ENCODE data around the gene PALM. TPM values are rescaled to one million over a fixed set of nuclear protein-coding genes. Genes with fewer than 3 reads are reported as not detected.

Gene PALM
- total RNA-seq, 1 donor from 2014 or later = not detected

DNA sequence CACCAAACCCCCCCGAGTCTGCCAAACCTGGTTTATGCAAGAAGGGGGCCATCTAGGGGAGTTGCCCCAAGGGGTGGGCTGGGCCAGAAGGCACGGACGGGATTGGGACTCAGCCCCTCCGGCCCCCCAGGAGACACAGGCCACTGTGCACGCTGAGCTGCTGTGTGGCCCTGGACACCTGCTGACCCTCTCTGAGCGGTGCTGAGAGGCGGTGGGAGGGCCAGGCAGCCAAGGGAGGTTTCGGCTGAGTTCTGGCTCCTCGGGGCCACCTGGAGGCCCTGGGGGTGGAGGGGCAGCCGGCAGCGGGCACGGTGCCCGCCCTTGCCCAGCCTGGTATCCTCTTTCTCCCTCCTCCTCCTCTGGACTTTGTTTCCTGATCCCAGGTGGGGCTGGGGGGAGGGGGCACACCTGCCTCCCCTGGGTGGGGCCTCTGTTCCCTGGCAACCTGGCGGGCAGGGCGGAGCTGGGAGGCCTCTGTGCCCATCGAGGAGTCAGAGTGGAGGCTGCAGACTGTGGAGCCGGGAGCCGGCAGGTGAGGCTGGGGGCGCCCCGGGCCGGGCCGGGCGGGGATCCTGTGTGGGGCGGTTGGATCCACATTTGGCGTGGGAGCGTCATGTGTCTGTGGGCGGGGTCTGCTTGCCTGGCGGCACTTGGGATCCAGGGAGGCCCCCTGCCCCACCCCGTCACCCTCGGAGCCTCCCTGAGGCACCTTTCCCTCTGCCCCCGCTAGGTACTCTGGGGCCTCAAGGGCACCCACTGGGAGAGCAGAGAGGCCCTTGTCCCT is 42.1 kb downstream of the PALM start, which contains the start of gene MISP:
MISP (plus strand) TSS at position 473 of the 784 bp plus-strand sequence. CDS start 5,835 bp downstream, outside the sequence.
- intact Hi-C loops (cut with micrococcal nuclease) = no loop called here

DNA sequence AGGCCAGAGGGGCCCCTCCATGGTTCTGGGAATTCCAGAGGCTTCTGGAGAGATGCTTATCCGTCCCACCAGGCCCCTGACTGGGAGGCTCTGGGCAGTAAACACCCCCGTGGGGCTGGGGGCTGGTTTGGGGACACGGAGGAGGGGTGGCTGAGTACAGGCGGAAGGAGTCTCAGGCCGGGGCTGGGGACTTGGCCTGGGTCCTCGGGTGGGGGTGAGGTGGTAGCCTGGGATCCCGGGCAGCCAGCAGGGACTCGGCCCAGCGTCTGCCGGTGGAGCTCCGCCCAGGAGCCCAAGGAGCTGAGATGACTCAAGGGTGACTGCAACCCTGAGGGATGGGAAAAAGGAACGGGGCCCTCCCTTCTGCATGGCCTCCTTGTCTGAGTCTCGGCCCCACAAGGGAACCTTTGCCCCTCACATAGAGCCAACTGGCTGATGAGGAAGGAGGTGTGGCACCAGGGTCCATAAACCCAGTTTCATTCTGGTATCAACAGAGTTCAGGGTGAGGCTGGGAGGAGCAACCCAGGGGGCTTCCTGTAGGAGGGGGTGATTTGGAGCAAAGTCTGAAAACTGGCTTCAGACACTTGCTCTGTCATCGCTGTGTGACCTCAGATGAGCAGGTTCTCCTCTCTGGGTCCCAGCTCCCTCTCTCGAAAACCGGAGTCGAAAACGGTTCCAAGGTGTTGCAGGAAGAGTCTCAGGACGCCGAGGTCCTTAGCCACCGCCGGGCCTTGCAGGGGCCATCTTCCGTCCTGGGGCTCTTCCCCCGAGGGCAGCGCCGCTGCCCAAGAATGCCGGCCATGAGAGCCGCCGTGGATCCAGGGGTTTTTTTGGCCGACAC is 43.0 kb downstream of the PALM start:
- intact Hi-C loops (cut with micrococcal nuclease) = no loop called here

DNA sequence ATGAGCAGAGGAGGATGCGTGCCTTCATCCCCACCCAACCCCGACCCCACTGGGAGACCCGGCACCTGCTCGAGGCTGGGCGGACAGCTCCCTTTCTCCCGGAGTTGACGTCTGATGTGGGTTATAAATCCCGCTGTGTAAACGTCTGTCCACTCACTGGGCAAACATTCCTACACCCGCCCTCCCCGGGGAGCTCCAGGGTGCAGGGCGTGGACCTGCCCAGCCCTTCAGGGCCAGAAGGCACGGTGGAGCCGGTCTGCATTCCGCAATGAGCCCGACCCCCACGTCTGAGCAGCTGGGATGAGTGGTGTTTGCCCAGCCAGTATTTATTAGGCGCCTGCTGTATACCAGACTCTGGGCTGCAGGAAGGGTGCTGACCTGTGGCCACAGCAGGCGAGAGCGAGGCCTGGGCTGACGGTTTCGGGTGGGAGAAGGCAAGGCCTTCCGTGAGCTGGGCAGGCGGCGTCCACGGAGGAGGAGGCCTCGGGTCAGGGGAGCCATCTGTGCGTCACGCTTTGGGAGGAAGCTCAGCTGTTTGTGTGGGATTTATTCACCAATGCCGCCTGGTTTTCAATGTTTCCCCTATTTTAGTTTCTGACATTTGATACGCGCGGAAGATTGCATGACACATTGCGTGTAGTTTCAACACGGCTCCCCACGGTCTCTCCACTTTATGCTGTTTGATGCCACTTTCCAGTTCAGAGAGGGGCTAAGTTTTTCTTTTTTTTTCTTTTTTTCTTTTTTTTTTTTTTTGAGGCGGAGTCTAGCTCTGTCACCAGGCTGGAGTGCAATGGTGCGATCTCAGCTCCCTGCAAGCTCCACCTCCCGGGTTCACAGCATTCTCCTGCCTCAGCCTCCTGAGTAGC is 44.1 kb downstream of the PALM start:
- intact Hi-C loops (cut with micrococcal nuclease) = no loop called here

DNA sequence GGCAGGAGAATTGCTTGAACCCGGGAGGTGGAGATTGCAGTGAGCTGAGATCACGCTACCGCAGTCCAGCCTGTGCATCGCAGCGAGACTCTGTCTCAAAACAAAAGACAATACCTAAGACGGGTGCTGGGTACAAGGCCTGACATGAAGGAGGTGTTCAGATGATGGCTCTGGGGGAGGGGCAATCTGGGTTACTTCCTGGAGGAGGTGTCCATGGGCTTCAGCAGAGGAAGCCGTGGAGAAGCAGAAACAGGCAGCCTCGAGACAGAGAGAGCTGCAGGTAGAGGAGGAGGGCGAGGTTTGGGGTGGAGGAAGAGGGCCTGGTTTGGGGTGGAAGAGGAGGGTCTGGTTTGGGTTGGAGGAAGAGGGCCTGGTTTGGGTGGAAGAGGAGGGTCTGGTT is 45.8 kb downstream of the PALM start:
- intact Hi-C loops (cut with micrococcal nuclease) = no loop called here

DNA sequence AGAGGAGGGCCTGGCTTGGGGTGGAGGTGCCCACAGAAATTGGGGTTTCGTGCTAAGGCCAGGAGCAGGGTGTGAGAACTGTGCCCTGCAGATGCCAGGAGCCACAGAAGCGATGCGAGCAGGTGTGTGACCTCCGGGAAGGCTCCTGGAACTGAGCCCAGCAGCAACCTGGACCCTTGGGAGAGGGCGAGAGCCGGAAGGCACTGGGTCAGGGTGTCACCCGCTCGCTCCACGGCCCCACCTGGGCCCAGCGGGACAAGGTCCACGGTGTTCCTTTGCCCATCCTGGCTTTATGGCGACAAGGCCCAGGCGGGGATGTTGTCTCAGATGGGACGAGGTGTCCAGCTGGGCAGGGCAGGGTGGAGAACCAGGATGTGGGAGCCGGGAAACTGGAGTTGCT is 46.3 kb downstream of the PALM start:
- intact Hi-C loops (cut with micrococcal nuclease) = no loop called here

DNA sequence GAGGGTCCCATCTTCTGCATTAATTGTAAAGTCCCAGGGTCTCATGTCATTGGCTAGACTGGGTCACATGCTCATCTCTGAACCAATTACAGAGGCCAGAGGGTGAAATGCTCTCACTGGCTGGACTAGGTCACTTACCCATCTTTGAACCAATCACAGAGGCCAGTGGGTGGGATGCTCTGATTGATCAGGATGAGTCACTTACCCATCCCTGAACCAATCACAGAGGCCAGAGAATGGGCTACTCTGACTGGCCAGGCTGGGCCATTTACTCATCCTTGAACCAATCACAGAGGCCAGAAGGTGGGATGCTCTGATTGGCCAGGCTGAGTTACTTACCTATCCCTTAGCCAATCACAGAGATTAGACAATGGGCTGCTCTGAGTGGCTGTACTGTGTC is 47.5 kb downstream of the PALM start:
- intact Hi-C loops (cut with micrococcal nuclease) = no loop called here

DNA sequence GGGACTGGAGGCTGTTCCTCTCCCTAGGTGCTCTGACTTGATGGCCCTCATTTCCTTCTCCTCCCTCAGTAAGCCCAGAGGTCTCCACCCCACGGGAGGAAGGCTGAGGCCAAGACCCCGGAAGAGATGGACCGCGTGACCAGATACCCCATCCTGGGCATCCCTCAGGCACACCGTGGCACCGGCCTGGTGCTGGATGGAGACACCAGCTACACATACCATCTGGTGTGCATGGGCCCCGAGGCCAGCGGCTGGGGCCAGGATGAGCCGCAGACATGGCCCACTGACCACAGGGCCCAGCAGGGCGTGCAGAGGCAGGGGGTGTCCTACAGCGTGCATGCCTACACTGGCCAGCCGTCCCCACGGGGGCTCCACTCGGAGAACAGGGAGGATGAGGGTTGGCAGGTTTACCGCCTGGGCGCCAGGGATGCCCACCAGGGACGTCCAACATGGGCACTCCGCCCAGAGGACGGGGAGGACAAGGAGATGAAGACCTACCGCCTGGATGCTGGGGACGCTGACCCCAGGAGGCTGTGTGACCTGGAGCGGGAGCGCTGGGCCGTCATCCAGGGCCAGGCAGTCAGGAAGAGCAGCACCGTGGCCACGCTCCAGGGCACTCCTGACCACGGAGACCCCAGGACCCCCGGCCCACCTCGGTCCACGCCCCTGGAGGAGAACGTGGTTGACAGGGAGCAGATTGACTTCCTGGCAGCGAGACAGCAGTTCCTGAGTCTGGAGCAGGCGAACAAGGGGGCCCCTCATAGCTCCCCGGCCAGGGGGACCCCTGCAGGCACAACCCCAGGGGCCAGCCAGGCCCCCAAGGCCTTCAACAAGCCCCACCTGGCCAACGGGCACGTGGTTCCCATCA is 48.3 kb downstream of the PALM start:
- intact Hi-C loops (cut with micrococcal nuclease) = no loop called here

DNA sequence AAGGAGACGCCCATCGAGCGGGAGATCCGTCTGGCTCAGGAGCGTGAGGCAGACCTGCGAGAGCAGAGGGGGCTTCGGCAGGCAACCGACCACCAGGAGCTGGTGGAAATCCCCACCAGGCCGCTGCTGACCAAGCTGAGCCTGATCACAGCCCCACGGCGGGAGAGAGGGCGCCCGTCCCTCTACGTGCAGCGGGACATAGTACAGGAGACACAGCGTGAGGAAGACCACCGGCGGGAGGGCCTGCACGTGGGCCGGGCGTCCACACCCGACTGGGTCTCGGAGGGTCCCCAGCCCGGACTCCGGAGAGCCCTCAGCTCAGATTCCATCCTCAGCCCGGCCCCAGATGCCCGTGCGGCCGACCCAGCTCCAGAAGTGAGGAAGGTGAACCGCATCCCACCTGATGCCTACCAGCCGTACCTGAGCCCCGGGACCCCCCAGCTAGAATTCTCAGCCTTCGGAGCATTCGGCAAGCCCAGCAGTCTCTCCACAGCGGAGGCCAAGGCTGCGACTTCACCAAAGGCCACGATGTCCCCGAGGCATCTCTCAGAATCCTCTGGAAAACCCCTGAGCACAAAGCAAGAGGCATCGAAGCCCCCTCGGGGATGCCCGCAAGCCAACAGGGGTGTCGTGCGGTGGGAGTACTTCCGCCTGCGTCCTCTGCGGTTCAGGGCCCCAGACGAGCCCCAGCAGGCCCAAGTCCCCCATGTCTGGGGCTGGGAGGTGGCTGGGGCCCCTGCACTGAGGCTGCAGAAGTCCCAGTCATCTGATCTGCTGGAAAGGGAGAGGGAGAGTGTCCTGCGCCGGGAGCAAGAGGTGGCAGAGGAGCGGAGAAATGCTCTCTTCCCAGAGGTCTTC is 49.3 kb downstream of the PALM start:
- intact Hi-C loops (cut with micrococcal nuclease) = no loop called here

DNA sequence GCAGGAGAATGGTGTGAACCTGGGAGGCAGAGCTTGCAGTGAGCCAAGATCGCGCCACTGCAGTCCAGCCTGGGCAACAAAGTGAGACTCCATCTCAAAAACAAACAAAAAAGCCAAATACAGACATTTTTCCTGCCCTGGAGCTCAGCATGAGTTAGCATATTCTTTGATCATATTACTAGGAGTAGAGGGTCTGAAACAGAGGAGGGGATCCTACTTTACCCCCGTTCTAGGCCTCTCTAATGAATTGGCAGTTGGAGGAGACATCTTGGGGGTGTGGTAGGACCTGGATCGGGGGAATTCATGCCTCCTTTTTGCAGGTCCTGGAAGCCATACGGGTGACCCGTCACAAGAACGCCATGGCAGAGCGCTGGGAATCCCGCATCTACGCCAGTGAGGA is 54.4 kb downstream of the PALM start:
- intact Hi-C loops (cut with micrococcal nuclease) = no loop called here

DNA sequence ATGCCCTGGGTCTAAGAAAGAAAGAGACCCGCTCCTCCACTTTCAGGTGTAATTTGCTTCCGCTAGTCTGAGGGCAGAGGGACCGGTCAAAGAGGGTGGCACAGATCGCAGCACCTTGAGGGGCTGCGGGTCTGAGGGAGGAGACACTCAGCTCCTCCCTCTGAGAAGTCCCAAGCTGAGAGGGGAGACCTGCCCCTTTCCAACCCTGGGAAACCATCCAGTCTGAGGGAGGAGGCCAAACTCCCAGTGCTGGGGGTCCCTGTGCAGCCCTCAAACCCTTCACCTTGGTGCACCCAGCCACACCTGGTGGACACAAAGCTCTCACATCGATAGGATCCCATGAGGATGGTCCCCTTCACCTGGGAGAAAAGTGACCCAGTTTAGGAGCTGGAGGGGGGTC is 55.1 kb downstream of the PALM start:
- intact Hi-C loops (cut with micrococcal nuclease) = no loop called here

DNA sequence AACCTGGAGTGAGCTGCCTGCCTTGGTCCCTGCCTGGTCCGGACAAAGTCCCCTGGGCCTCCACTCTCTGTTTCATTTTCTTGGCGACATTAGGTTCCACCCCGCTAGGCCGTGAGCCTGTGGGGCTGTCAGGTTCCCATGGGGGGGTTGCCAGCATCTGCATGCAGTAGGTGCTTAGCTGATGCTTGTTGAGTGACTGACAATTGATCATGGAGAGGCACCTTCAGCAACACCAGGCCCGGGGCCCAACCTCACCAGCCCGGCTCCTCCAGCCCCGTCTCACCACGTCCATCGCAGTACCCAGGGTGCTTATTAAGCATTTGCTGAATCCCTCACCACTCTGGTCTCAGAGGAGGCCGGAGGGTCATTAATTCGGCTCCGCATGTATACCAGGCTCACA is 55.6 kb downstream of the PALM start:
- intact Hi-C loops (cut with micrococcal nuclease) = no loop called here

DNA sequence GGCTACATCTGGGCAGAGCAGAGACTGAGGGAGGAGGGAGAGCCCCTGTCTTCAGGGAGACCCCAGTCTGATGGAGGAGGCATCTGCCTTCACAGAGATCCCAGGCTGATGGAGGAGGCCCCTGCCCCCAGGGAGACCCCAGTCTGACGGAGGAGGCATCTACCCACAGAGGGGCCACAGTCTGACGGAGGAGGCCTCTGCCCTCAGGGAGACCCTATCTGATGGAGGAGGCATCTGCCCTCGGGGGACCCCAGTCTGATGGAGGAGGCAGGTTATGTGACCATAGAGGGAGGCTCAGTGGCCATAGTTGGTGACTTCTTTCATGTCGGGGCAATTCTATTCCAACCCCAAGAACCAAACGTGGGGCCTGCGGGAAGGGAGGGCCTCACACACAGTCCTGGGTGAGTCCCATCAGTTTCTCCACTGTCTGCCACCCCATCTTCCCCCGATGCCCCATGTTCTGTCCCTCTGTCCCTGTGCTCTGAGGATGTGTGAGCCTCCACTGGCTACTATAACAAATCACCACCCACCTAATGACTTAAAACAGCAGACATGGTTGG is 56.5 kb downstream of the PALM start:
- intact Hi-C loops (cut with micrococcal nuclease) = no loop called here

DNA sequence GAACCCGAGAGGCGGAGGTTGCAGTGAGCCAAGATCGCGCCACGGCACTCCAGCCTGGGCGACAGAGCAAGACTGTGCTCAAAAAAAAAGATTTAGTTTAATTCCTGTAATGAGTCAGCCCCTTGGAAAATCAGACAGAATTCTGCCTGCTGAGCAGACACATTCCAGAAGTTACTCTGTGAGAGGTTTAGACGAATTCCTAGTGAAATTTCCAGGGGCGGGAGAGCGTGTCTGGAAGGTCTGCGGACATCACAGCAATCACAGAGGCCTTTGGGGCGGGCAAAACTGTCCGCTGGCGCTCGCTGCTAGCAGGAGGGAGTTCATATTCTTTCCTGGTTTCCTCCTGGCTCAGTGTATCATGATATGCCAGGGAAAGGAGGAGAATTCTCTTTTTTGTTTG is 59.7 kb downstream of the PALM start:
- intact Hi-C loops (cut with micrococcal nuclease) = no loop called here

DNA sequence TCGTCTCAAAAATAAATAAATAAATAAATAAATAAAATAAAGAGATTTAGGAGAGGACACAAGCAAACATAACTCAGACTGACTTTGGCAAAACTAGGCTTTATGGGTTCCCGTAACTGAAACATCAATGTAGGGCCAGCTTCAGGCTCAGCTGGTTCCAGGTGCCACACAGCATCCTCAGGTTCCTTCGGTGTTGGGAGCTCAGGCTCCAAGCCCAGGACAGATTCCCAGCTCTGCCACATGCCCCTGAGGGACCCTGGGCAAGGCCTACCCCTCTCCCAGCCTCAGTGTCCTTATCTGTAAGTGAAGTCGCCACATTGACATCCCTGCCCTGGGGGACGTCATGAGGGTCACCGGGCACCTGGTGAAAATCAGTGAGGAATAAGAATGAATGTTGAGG is 60.9 kb downstream of the PALM start:
- intact Hi-C loops (cut with micrococcal nuclease) = loop anchor here (1.0 to 5.0 kb wide), 4 partner anchors 93 to 232 kb away; partner anchors contain the start of gene WDR18

DNA sequence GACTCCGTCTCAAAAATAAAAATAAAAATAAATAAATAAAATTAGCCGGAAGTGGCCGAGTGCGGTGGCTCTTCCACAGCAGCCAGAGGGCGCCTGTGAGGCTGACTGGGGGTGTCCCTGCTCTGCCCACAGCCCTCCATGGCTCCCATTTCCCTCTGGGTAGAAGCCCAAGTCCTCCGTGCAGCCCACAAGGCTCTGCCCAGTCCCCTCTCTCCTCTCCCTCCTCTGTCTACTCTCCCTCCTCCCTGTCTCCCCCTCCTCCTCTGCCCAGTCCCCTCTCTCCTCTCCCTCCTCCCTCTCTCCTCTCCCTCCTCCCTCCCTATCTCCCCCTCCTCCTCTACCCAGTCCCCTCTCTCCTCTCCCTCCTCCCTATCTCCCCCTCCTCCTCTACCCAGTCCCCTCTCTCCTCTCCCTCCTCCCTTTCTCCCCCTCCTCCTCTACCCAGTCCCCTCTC is 62.6 kb downstream of the PALM start:
- intact Hi-C loops (cut with micrococcal nuclease) = loop anchor here (2.0 to 5.0 kb wide), 2 partner anchors 91 to 211 kb away; partner anchors contain the start of gene WDR18

DNA sequence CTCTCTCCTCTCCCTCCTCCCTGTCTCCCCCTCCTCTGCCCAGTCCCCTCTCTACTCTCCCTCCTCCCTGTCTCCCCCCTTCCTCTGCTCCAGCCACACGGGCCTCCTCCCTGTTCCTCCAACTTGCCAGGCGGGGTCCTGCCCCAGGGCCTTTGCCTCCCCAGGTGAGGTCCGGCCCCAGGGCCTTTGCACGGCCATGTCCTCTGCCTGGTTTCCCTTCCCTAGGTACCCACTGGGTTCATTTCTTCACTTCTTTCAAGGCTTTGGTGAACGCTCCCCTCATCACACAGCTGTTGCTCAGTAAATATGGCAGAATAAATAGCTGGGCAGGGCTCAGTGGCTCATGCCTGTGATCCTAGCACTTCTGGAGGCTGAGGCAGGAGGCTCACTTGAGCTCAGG is 63.3 kb downstream of the PALM start:
- intact Hi-C loops (cut with micrococcal nuclease) = loop anchor here (5.0 kb wide), 1 partner anchor 210 kb away; the partner anchor contains the start of gene WDR18

DNA sequence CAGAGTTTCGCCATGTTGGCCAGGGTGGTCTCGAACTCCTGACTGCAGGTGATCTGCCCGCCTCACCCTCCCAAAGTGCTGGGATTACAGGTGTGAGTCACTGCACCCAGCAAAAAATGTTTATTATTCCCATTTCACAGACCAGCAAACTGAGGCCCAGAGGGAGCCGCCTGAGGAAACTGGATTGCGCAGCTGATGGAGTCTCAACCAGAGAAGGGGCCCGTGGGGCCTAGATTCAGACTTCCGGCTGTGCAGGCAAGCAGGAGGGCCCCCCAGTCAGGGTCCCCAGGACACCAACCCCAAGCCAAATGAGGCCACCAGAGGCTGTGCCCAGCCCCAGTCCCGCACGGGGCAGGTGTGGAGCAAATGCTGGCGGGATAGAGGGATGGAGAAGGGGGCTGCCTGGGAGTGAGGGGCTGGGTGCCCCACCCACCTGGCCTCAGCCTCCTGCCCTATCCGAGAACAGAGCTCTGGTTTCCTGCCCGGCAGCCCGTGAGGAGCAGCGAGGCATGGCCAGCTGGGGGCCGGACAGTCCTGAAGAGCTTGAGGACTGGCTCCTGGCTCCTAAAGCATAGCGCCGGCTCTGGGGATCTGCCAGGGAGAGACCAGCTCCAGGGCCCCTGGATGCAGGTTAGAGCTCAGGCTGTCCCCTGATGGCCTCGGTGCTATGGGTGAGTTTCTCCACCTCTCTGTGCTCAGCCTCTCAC is 64.1 kb downstream of the PALM start:
- intact Hi-C loops (cut with micrococcal nuclease) = loop anchor here (5.0 kb wide), 1 partner anchor 209 kb away; the partner anchor contains the start of gene WDR18

DNA sequence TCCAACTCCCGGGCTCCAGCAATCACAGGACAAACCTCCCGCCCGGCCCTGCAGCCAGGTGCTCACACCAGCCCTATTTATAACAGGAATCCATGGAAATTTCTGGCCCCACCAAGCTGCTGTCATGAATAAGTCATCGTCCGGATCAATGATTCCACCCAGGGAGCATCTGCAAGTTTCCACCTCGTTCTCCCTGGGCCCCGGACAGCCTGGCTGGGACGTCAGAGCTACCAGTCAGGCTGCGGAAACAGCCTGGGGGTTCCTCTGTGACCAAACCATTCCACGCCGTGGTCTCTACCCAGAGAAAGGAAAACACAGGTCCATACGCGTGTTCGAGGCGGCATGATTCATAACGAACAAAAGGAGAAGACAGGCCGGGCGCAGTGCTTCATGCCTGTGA is 67.8 kb downstream of the PALM start:
- intact Hi-C loops (cut with micrococcal nuclease) = no loop called here
